H1 (cell line): ENCODE measurements around the gene CUZD1. TPM values are rescaled to one million over a fixed set of nuclear protein-coding genes. Genes with fewer than 3 reads are reported as not detected.

Experiments used
- CTCF ChIA-PET: fragments of 300-600 bp; sonication (Branson Sonifier 250); formaldehyde crosslinking; loops from one replicate; lab custom pipeline; 2021; ENCODE audit not compliant: partially characterized antibody; lab: Charles Lee
- POLR2A ChIA-PET: fragments of 300-600 bp; sonication (Branson Sonifier 250); formaldehyde crosslinking; loops from one replicate; lab custom pipeline; 2021; ENCODE audit warnings: inconsistent platforms; ENCODE audit not compliant: partially characterized antibody; lab: Charles Lee
- DNase-seq, 2 experiments: peaks; one replicate each; pipeline versions ENCODE4 v3.0.0 to v3.0.0-alpha.2; 2010 to 2022; ENCODE audit warnings: low spot score in 2 of 2, low read depth in 1 of 2, mixed read lengths in 1 of 2
- FAIRE-seq: peaks from 2 replicates; lab custom pipeline; 2011; peaks lifted over from hg19 to GRCh38; lab: Jason Lieb, UNC
- H2AFZ ChIP-seq: 2 replicates; pipeline ENCODE4 v1.8.1; 2012; ENCODE audit warnings: low read length, inconsistent platforms
- H2AK5ac ChIP-seq: 2 replicates; pipeline ENCODE4 v1.6.1; 2013; ENCODE audit warnings: low read depth, low read length
- H2BK120ac ChIP-seq: replicated peaks from 2 replicates; pipeline ENCODE3; 2013; ENCODE audit warnings: low read depth, low read length, inconsistent platforms
- H2BK12ac ChIP-seq: 2 replicates; pipeline ENCODE4 v1.6.1; 2013; ENCODE audit warnings: low read depth, low read length
- H2BK15ac ChIP-seq: 2 replicates; pipeline ENCODE4 v1.6.1; 2013; ENCODE audit warnings: low read length
- H2BK20ac ChIP-seq: 2 replicates; pipeline ENCODE4 v1.6.1; 2013; ENCODE audit warnings: low read length
- H2BK5ac ChIP-seq: 2 replicates; pipeline ENCODE4 v1.6.1; 2013; ENCODE audit warnings: low read depth, low read length
- H3K14ac ChIP-seq: 2 replicates; pipeline ENCODE4 v1.6.1; 2013; ENCODE audit warnings: inconsistent platforms; ENCODE audit not compliant: insufficient read length
- H3K18ac ChIP-seq: 2 replicates; pipeline ENCODE4 v1.6.1; 2013; ENCODE audit warnings: low read length; ENCODE audit errors: extremely low read depth
- H3K23ac ChIP-seq: 2 replicates; pipeline ENCODE4 v1.6.1; 2013; ENCODE audit warnings: inconsistent platforms; ENCODE audit not compliant: insufficient read length
- H3K23me2 ChIP-seq: 2 replicates; pipeline ENCODE4 v1.6.1; 2013; ENCODE audit warnings: low read depth, low read length
- H3K27ac ChIP-seq: 2 replicates; pipeline ENCODE4 v1.6.1; 2011; ENCODE audit warnings: low read depth, low read length, inconsistent platforms
- H3K27me3 ChIP-seq, 4 experiments: replicated peaks in 1 of 4; 1 replicate in 1 of 4; 2 replicates in 3 of 4; pipeline versions ENCODE4 v1.6.1 to v1.8.1; 2011 to 2013; ENCODE audit warnings: low read length in 3 of 4, mild to moderate bottlenecking in 3 of 4, inconsistent platforms in 2 of 4, mixed read lengths in 2 of 4, moderate library complexity in 1 of 4; ENCODE audit not compliant: control insufficient read depth in 3 of 4, insufficient read depth in 3 of 4; ENCODE audit errors: extremely low read depth in 1 of 4
- H3K36me3 ChIP-seq, 4 experiments: 2 replicates each; pipeline versions ENCODE4 v1.6.1 to v1.8.1; 2011 to 2013; ENCODE audit warnings: mild to moderate bottlenecking in 4 of 4, low read length in 3 of 4, moderate library complexity in 2 of 4, control low read depth in 1 of 4, inconsistent platforms in 1 of 4; ENCODE audit not compliant: insufficient read depth in 4 of 4, control insufficient read depth in 2 of 4
- H3K4ac ChIP-seq: replicated peaks from 2 replicates; pipeline ENCODE3; 2013; ENCODE audit warnings: low read length, low read depth, mixed read lengths, inconsistent platforms; ENCODE audit not compliant: insufficient read length
- H3K4me1 ChIP-seq, 4 experiments: replicated peaks in 1 of 4; 1 replicate in 1 of 4; 2 replicates in 3 of 4; pipeline versions ENCODE4 v1.6.1 to v1.8.1; 2011 to 2013; ENCODE audit warnings: low read length in 3 of 4, inconsistent platforms in 2 of 4, mixed read lengths in 1 of 4; ENCODE audit not compliant: insufficient read depth in 4 of 4, control insufficient read depth in 3 of 4
- H3K4me2 ChIP-seq, 2 experiments: 2 replicates each; pipeline versions ENCODE4 v1.6.1 to v1.8.1; 2011 to 2013; ENCODE audit warnings: low read depth in 2 of 2, low read length in 2 of 2, control low read depth in 1 of 2, inconsistent platforms in 1 of 2, mild to moderate bottlenecking in 1 of 2; ENCODE audit not compliant: insufficient read depth in 1 of 2
- H3K4me3 ChIP-seq, 4 experiments: fragments of 200-600, 300-600 bp in 1 of 4; sonication (generic), shearing (Covaris generic), sonication (Bioruptor Twin) in 1 of 4; 2 replicates each; pipeline versions ENCODE4 v1.5.1 to v1.8.1; 2011 to 2016; ENCODE audit warnings: low read length in 4 of 4, low read depth in 3 of 4, control low read depth in 2 of 4, inconsistent platforms in 2 of 4, mild to moderate bottlenecking in 2 of 4, mixed read lengths in 1 of 4, moderate library complexity in 1 of 4; ENCODE audit not compliant: insufficient read depth in 2 of 4; ENCODE audit errors: extremely low read depth in 1 of 4
- H3K56ac ChIP-seq: replicated peaks from 2 replicates; pipeline ENCODE3; 2013; ENCODE audit warnings: low read depth, mild to moderate bottlenecking, mixed read lengths, low read length, inconsistent platforms; ENCODE audit not compliant: insufficient read length
- H3K79me1 ChIP-seq: 2 replicates; pipeline ENCODE4 v1.6.1; 2013; ENCODE audit warnings: low read depth, low read length, control low read depth
- H3K79me2 ChIP-seq, 2 experiments: 2 replicates each; pipeline versions ENCODE4 v1.6.1 to v1.8.1; 2012 to 2013; ENCODE audit warnings: low read length in 2 of 2, mild to moderate bottlenecking in 2 of 2, inconsistent platforms in 1 of 2; ENCODE audit not compliant: insufficient read depth in 2 of 2, control insufficient read depth in 1 of 2
- H3K9ac ChIP-seq, 4 experiments: replicated peaks in 1 of 4; 1 replicate in 1 of 4; 2 replicates in 3 of 4; pipeline versions ENCODE4 v1.6.1 to v1.8.1; 2011 to 2013; ENCODE audit warnings: low read depth in 3 of 4, low read length in 3 of 4, control low read depth in 2 of 4, mild to moderate bottlenecking in 2 of 4, moderate library complexity in 2 of 4, inconsistent platforms in 1 of 4; ENCODE audit errors: extremely low read depth in 1 of 4
- H3K9me3 ChIP-seq, 2 experiments: 2 replicates each; pipeline versions ENCODE4 v1.6.1 to v1.8.1; 2012 to 2013; ENCODE audit warnings: mild to moderate bottlenecking in 2 of 2, moderate library complexity in 2 of 2, control low read depth in 1 of 2, inconsistent platforms in 1 of 2, low read depth in 1 of 2, low read length in 1 of 2, mixed read lengths in 1 of 2; ENCODE audit not compliant: insufficient read depth in 2 of 2
- H4K20me1 ChIP-seq, 2 experiments: replicated peaks in 1 of 2; 2 replicates each; pipeline versions ENCODE3 to v1.8.1; 2011 to 2013; ENCODE audit warnings: inconsistent platforms in 2 of 2, low read length in 2 of 2, mild to moderate bottlenecking in 1 of 2; ENCODE audit not compliant: insufficient read depth in 2 of 2, control insufficient read depth in 1 of 2
- H4K5ac ChIP-seq: 2 replicates; pipeline ENCODE4 v1.6.1; 2013; ENCODE audit warnings: low read length, low read depth, mixed read lengths, inconsistent platforms; ENCODE audit not compliant: insufficient read length
- H4K8ac ChIP-seq: 2 replicates; pipeline ENCODE4 v1.8.0; 2013; ENCODE audit warnings: mild to moderate bottlenecking, moderate library complexity, low read length, inconsistent platforms; ENCODE audit not compliant: insufficient read depth; ENCODE audit errors: extremely low read depth
- H4K91ac ChIP-seq: replicated peaks from 2 replicates; pipeline ENCODE3; 2013; ENCODE audit warnings: low read length, mixed read lengths, inconsistent platforms; ENCODE audit not compliant: insufficient read length
- BCL11A ChIP-seq, 2 experiments: IDR thresholded peaks; one replicate each; pipeline ENCODE4 v1.6.1; 2011; ENCODE audit warnings: low read depth in 2 of 2, low read length in 2 of 2, mild to moderate bottlenecking in 2 of 2
- JUN ChIP-seq: IDR thresholded peaks from 2 replicates; pipeline ENCODE4 v1.6.1; 2011; ENCODE audit warnings: low read depth, mild to moderate bottlenecking, improper control_type of control experiment, low read length
- KDM4A ChIP-seq: IDR thresholded peaks from one replicate; pipeline ENCODE4 v1.7.1; 2012; ENCODE audit warnings: low read depth, mild to moderate bottlenecking, moderate library complexity, low read length, inconsistent platforms; ENCODE audit not compliant: severe bottlenecking
- NRF1 ChIP-seq: IDR thresholded peaks from 2 replicates; pipeline ENCODE4 v1.6.1; 2011; ENCODE audit warnings: mild to moderate bottlenecking, low read depth, low read length, improper control_type of control experiment
- SRF ChIP-seq: IDR thresholded peaks from 2 replicates; pipeline ENCODE4 v1.6.1; 2011; ENCODE audit warnings: mild to moderate bottlenecking, low read depth, low read length, moderate library complexity
- TBP ChIP-seq: IDR thresholded peaks from 2 replicates; pipeline ENCODE4 v1.6.1; 2011; ENCODE audit warnings: low read depth, low read length, improper control_type of control experiment
- TCF12 ChIP-seq: IDR thresholded peaks from 2 replicates; pipeline ENCODE4 v1.6.1; 2011; ENCODE audit warnings: low read depth, mild to moderate bottlenecking, low read length
- WGBS, 2 experiments: shearing (Covaris generic) in 1 of 2; methylation state at CpG; one replicate each; pipeline versions ENCODE4 v1.1.6 to v1.1.7; 2013 to 2015; ENCODE audit warnings: low lambda C conversion rate in 2 of 2, mixed read lengths in 2 of 2, inconsistent platforms in 1 of 2, low coverage in 1 of 2, missing lambda C conversion rate in 1 of 2; ENCODE audit not compliant: insufficient replicate concordance in 2 of 2, insufficient coverage in 1 of 2, insufficient read length in 1 of 2; ENCODE audit errors: extremely low coverage in 1 of 2, missing lambda C conversion rate in 1 of 2; 5-methylcytosine and 5-hydroxymethylcytosine counted together
- polyA plus RNA-seq, 7 experiments: library from polyadenylated mRNA; depleted of rRNA in 3 of 7; stranded (reverse) in 5 of 7; unstranded in 2 of 7; fragments of >200 nt in 5 of 7; fragments of 200-250 nt in 2 of 7; gene quantifications; 1 replicate in 5 of 7; 2 replicates in 1 of 7; 4 replicates in 1 of 7; pipeline versions ENCODE4 v1.2.1 to v1.2.3, GENCODE V29; 2011 to 2013; ENCODE audit warnings: missing spikeins in 2 of 7, mixed read lengths in 2 of 7
- total RNA-seq: library from RNA; stranded (reverse); fragmentation: NEBNext Ultra II Directional; extraction: Animal tissue kit (Norgen Biotek cat#: 25700); gene quantifications from 2 replicates; pipeline ENCODE4 v1.2.1, GENCODE V29; 2021

CUZD1 gene
- total and polyA plus RNA-seq, 2 of the 8 experiments (the other 6 are each of a cell fraction or from before 2014, with no cell fraction given) = 11.9 to 30.0 TPM

- FAIRE-seq (no peak), DNase-seq (no peak)
- no peak overlapping the region for H2BK12ac ChIP-seq
- H3K9ac ChIP-seq = no peak overlapping the region
- no peak overlapping the region for H2AK5ac ChIP-seq
- H3K36me3 ChIP-seq = no peaks in the 10 kb centered on the region
- H3K23ac ChIP-seq = no peak overlapping the region
- no peaks in the 10 kb centered on the region for H3K79me1 ChIP-seq
- TF ChIP-seq SRF (no peak), BCL11A (IDR thresholded peaks at IDR 0.05; ENCODE audit: low read depth in 2 of 2, low read length in 2 of 2) (no peak), JUN (no peak), KDM4A (no peak), NRF1 (no peak), TBP (no peak), TCF12 (no peak)
- CTCF ChIA-PET = no interaction called here
- H3K4me1 ChIP-seq = no peaks in the 10 kb centered on the region
- H3K79me2 ChIP-seq = no peaks in the 10 kb centered on the region
- no peak overlapping the region for H2BK5ac ChIP-seq
- H4K91ac ChIP-seq = no peak overlapping the region
- no peak overlapping the region for H2BK20ac ChIP-seq
- no peak overlapping the region for H4K5ac ChIP-seq
- H3K4me2 ChIP-seq = no peak overlapping the region
- no peak overlapping the region for H2AFZ ChIP-seq
- no peak overlapping the region for H2BK120ac ChIP-seq
- H3K4ac ChIP-seq = no peak overlapping the region
- 88% methylated on average over 2 of the region's 2 CpGs; no CpG with 5 or more reads in 1 of the 2 experiments for WGBS, 2 experiments
- H3K56ac ChIP-seq = no peak overlapping the region
- no peaks in the 10 kb centered on the region; a peak in 1 of 7 replicates for H3K27me3 ChIP-seq
- H3K18ac ChIP-seq = no peak overlapping the region
- no peak overlapping the region for H3K27ac ChIP-seq
- H3K23me2 ChIP-seq = no peaks in the 10 kb centered on the region; the same call in 1 of the 2 replicates
- POLR2A ChIA-PET = no interaction called here
- H3K9me3 ChIP-seq = no peaks in the 10 kb centered on the region
- H3K4me3 ChIP-seq = no peak overlapping the region
- H4K20me1 ChIP-seq = no peaks in the 10 kb centered on the region
- no peak overlapping the region for H4K8ac ChIP-seq
- no peak overlapping the region for H2BK15ac ChIP-seq
- no peak overlapping the region for H3K14ac ChIP-seq
These were observed 31.2 kb downstream of the CUZD1 start for GRCh38 chr10:122814493-122814892.
